HG03045 (cell line): Measurements from ENCODE around the gene KIF26A.

Source experiments
- ATAC-seq: cut with Tn5 transposase; IDR thresholded peaks from one replicate; pipeline ENCODE4 v1.9.1; 2021; ENCODE audit warnings: mild to moderate bottlenecking, moderate library complexity; ENCODE audit not compliant: unreplicated experiment

KIF26A gene

GRCh38 chr14:104189629-104190335 lies 51.4 kb downstream of the KIF26A start:
- no peak for ATAC-seq

GRCh38 chr14:104190396-104191000 lies 52.1 kb downstream of the KIF26A start:
- ATAC-seq: no peak

- no peak for ATAC-seq
Observed at GRCh38 chr14:104191409-104191997, 53.1 kb downstream of the KIF26A start.

- no peak for ATAC-seq
Observed at GRCh38 chr14:104192146-104192882, 53.9 kb downstream of the KIF26A start.

- ATAC-seq: no peak
Observed at GRCh38 chr14:104192883-104193245, 54.5 kb downstream of the KIF26A start.

- no peak for ATAC-seq
Observed at GRCh38 chr14:104194016-104194415, 55.6 kb downstream of the KIF26A start.

GRCh38 chr14:104194716-104195115 lies 56.3 kb downstream of the KIF26A start:
- no peak for ATAC-seq

GRCh38 chr14:104195361-104195760 lies 57.0 kb downstream of the KIF26A start:
- no peak for ATAC-seq

GRCh38 chr14:104195878-104196277 lies 57.5 kb downstream of the KIF26A start:
- no peak for ATAC-seq

- no peak for ATAC-seq
Observed at GRCh38 chr14:104196461-104197140, 58.2 kb downstream of the KIF26A start.

- ATAC-seq: no peak
Observed at GRCh38 chr14:104197449-104198247, 59.3 kb downstream of the KIF26A start.

GRCh38 chr14:104199266-104199895 lies 61.0 kb downstream of the KIF26A start:
- ATAC-seq: no peak

- ATAC-seq: no peak
Observed at GRCh38 chr14:104200106-104200505, 61.7 kb downstream of the KIF26A start.

GRCh38 chr14:104200591-104200990 lies 62.2 kb downstream of the KIF26A start:
- ATAC-seq: no peak

GRCh38 chr14:104201063-104201462 lies 62.7 kb downstream of the KIF26A start:
- ATAC-seq: no peak

- no peak for ATAC-seq
Observed at GRCh38 chr14:104201496-104201895, 63.1 kb downstream of the KIF26A start.

GRCh38 chr14:104202259-104203070 lies 64.1 kb downstream of the KIF26A start:
- no peak for ATAC-seq

GRCh38 chr14:104203071-104203425 lies 64.7 kb downstream of the KIF26A start:
- ATAC-seq: no peak

- no peak for ATAC-seq
Observed at GRCh38 chr14:104204660-104205149, 66.3 kb downstream of the KIF26A start.
